Transverse colon (tissue), 4 donors: ENCODE measurements around the gene TTF2.

Experiments used
- CTCF ChIP-seq, 5 experiments: fragments of 200-600 bp in 3 of 5; fragments of 450-650 bp in 2 of 5; sonication (generic) in 3 of 5; IDR thresholded peaks; 1 replicate in 2 of 5; 2 replicates in 3 of 5; pipeline ENCODE4 v1.5.1; 2016 to 2017; ENCODE audit warnings: antibody characterized with exemption in 5 of 5, inconsistent platforms in 3 of 5, mild to moderate bottlenecking in 2 of 5, moderate library complexity in 1 of 5
- EP300 ChIP-seq: sonication (generic); formaldehyde crosslinking; IDR thresholded peaks from one replicate; pipeline ENCODE4 v1.6.1; 2017; ENCODE audit warnings: antibody characterized with exemption, low read depth
- POLR2A ChIP-seq: fragments of 450-650 bp; IDR thresholded peaks from one replicate; pipeline ENCODE4 v1.6.1; 2016; ENCODE audit warnings: antibody characterized with exemption, mild to moderate bottlenecking, moderate library complexity
- POLR2AphosphoS5 ChIP-seq, 3 donors: sonication (generic); formaldehyde crosslinking; IDR thresholded peaks; one replicate each; pipeline ENCODE4 v1.6.1; 2016; ENCODE audit warnings: antibody characterized with exemption in 3 of 3

DNA sequence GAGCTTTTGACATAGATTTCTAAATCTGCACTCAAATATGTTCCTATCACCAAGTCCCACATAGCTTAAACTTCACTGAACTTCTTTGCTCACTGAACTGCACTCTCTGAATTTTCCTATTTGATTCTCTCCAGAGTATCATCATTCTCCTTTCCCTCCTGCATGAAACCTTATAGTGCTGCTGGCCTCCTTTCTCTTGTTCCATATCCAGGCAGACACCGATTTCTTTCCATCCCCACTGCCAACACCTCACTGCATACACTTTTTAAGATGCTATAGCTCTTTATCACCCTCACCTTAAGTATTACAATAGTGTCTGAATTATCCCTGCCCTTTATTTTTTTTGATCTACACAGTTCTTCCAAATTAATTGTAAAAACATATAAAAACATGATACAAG, 64.5 kb downstream of the TTF2 start:
- TF ChIP-seq CTCF (IDR thresholded peaks at IDR 0.05) (no peak), POLR2A (no peak), POLR2AphosphoS5 (IDR thresholded peaks at IDR 0.05) (no peak), EP300 (no peak)
